IMR-90 (cell line): ENCODE results near the gene PLAAT3. TPM values are rescaled to one million over a fixed set of nuclear protein-coding genes. Genes with fewer than 3 reads are reported as not detected.

Experiments
- ATAC-seq: fragments of 200-7000 bp; cut with Tn5 transposase; 2 replicates; pipeline ENCODE4 v1.9.1; 2020; ENCODE audit warnings: low read depth, mild to moderate bottlenecking, moderate library complexity
- BruUV-seq: library from RNA; stranded (reverse); fragments of 400-500 nt; replicated peaks from 2 replicates; lab custom pipeline; 2021; lab: Mats Ljungman, UMichigan
- CTCF ChIA-PET: fragments of 300-600 bp; formaldehyde crosslinking; extraction: SDS; loops from one replicate; lab custom pipeline; 2021; ENCODE audit warnings: antibody characterized with exemption; lab: Yijun Ruan, JAX
- POLR2A ChIA-PET: fragments of 300-600 bp; sonication (Branson Sonifier 250); formaldehyde crosslinking; loops from one replicate; lab custom pipeline; 2022; ENCODE audit warnings: antibody characterized with exemption; ENCODE audit not compliant: unreplicated experiment; lab: Charles Lee
- DNase-seq: peaks from one replicate; pipeline ENCODE4 v3.0.0; 2013
- H2AFZ ChIP-seq: replicated peaks from 2 replicates; pipeline ENCODE3; 2013; ENCODE audit warnings: low read length, mild to moderate bottlenecking; ENCODE audit not compliant: poor library complexity
- H2AK5ac ChIP-seq: 2 replicates; pipeline ENCODE4 v1.6.1; 2013; ENCODE audit warnings: low read depth, low read length, inconsistent platforms
- H2AK9ac ChIP-seq: replicated peaks from 2 replicates; pipeline ENCODE3; 2013; ENCODE audit warnings: mild to moderate bottlenecking, low read depth, low read length, moderate library complexity; ENCODE audit not compliant: poor library complexity
- H2BK120ac ChIP-seq: 2 replicates; pipeline ENCODE4 v1.6.1; 2013; ENCODE audit warnings: low read depth, low read length, inconsistent platforms
- H2BK15ac ChIP-seq: 3 replicates; pipeline ENCODE4 v1.6.1; 2013; ENCODE audit warnings: low read depth, low read length, inconsistent platforms
- H2BK20ac ChIP-seq: 2 replicates; pipeline ENCODE4 v1.6.1; 2013; ENCODE audit warnings: low read depth, mild to moderate bottlenecking, inconsistent platforms, low read length, moderate library complexity
- H2BK5ac ChIP-seq: 2 replicates; pipeline ENCODE4 v1.6.1; 2013; ENCODE audit warnings: mild to moderate bottlenecking, low read depth, low read length, inconsistent platforms; ENCODE audit not compliant: poor library complexity, severe bottlenecking
- H3K14ac ChIP-seq: replicated peaks from 2 replicates; pipeline ENCODE4 v1.6.1; 2013; ENCODE audit warnings: low read depth, low read length, inconsistent platforms
- H3K18ac ChIP-seq: 2 replicates; pipeline ENCODE4 v1.6.1; 2013; ENCODE audit warnings: low read depth, low read length, control low read depth
- H3K23ac ChIP-seq: 2 replicates; pipeline ENCODE4 v1.6.1; 2013; ENCODE audit warnings: low read depth, low read length, inconsistent platforms
- H3K27ac ChIP-seq: 2 replicates; pipeline ENCODE4 v1.5.1; 2013; ENCODE audit warnings: mild to moderate bottlenecking, control low read depth, low read length; ENCODE audit not compliant: insufficient read depth
- H3K27me3 ChIP-seq: 2 replicates; pipeline ENCODE4 v1.6.1; 2013; ENCODE audit warnings: low read length; ENCODE audit not compliant: control insufficient read depth, insufficient read depth
- H3K36me3 ChIP-seq: 2 replicates; pipeline ENCODE4 v1.6.1; 2013; ENCODE audit warnings: low read length, mixed read lengths; ENCODE audit not compliant: control insufficient read depth, insufficient read depth
- H3K4ac ChIP-seq: 2 replicates; pipeline ENCODE4 v1.6.1; 2013; ENCODE audit warnings: low read depth, low read length, inconsistent platforms
- H3K4me1 ChIP-seq: 2 replicates; pipeline ENCODE4 v1.6.1; 2013; ENCODE audit warnings: low read length, mixed read lengths; ENCODE audit not compliant: control insufficient read depth, insufficient read depth
- H3K4me2 ChIP-seq: 2 replicates; pipeline ENCODE4 v1.6.1; 2013; ENCODE audit warnings: low read depth, mild to moderate bottlenecking, control low read depth, low read length, moderate library complexity
- H3K4me3 ChIP-seq: 2 replicates; pipeline ENCODE4 v1.5.1; 2013; ENCODE audit warnings: low read depth, mild to moderate bottlenecking, control low read depth, low read length, moderate library complexity; ENCODE audit not compliant: insufficient read depth
- H3K56ac ChIP-seq: 2 replicates; pipeline ENCODE4 v1.6.1; 2013; ENCODE audit warnings: low read length, inconsistent platforms; ENCODE audit not compliant: insufficient read depth; ENCODE audit errors: extremely low read depth
- H3K79me1 ChIP-seq, 2 experiments: 2 replicates each; pipeline ENCODE4 v1.6.1; 2013; ENCODE audit warnings: low read length in 2 of 2, inconsistent platforms in 1 of 2, low read depth in 1 of 2
- H3K9ac ChIP-seq: 2 replicates; pipeline ENCODE4 v1.6.1; 2013; ENCODE audit warnings: low read depth, low read length, control low read depth
- H3K9me1 ChIP-seq: 2 replicates; pipeline ENCODE4 v1.6.1; 2013; ENCODE audit warnings: low read length, inconsistent platforms; ENCODE audit not compliant: insufficient read depth
- H3K9me3 ChIP-seq: 2 replicates; pipeline ENCODE4 v1.6.1; 2013; ENCODE audit warnings: low read length; ENCODE audit not compliant: control insufficient read depth, insufficient read depth
- H4K20me1 ChIP-seq: 2 replicates; pipeline ENCODE4 v1.6.1; 2013; ENCODE audit warnings: low read length, inconsistent platforms; ENCODE audit not compliant: insufficient read depth
- H4K5ac ChIP-seq: 2 replicates; pipeline ENCODE4 v1.6.1; 2013; ENCODE audit warnings: mild to moderate bottlenecking, low read depth, low read length, control low read depth
- H4K8ac ChIP-seq, 2 experiments: 2 replicates each; pipeline ENCODE4 v1.6.1; 2013; ENCODE audit warnings: low read depth in 2 of 2, low read length in 2 of 2, control low read depth in 1 of 2, inconsistent platforms in 1 of 2
- H4K91ac ChIP-seq: 2 replicates; pipeline ENCODE4 v1.6.1; 2013; ENCODE audit warnings: low read depth, low read length, inconsistent platforms; ENCODE audit not compliant: insufficient read depth
- BHLHE40 ChIP-seq: fragments of 150-350 bp; IDR thresholded peaks from 2 replicates; pipeline ENCODE4 v1.6.1; 2016; ENCODE audit warnings: mild to moderate bottlenecking, low read depth, low read length
- CEBPB ChIP-seq: IDR thresholded peaks from 2 replicates; pipeline ENCODE4 v1.6.1; 2012; ENCODE audit warnings: low read depth, low read length, improper control_type of control experiment
- CHD1 ChIP-seq: IDR thresholded peaks from 2 replicates; pipeline ENCODE4 v1.6.1; 2012; ENCODE audit warnings: low read depth, low read length, improper control_type of control experiment
- FOS ChIP-seq: fragments of 150-350 bp; IDR thresholded peaks from 2 replicates; pipeline ENCODE4 v1.6.1; 2016; ENCODE audit warnings: low read depth, low read length
- MAFK ChIP-seq: IDR thresholded peaks from 2 replicates; pipeline ENCODE4 v1.6.1; 2012; ENCODE audit warnings: low read depth, low read length, improper control_type of control experiment
- MAZ ChIP-seq: IDR thresholded peaks from 2 replicates; pipeline ENCODE4 v1.6.1; 2012; ENCODE audit warnings: low read depth, mild to moderate bottlenecking, low read length, improper control_type of control experiment, moderate library complexity, borderline replicate concordance
- MXI1 ChIP-seq: IDR thresholded peaks from 2 replicates; pipeline ENCODE4 v1.6.1; 2012; ENCODE audit warnings: low read depth, mild to moderate bottlenecking, low read length, moderate library complexity, borderline replicate concordance
- NFE2L2 ChIP-seq: fragments of 150-350 bp; IDR thresholded peaks from 2 replicates; pipeline ENCODE4 v1.6.1; 2016; ENCODE audit warnings: low read depth, mild to moderate bottlenecking, low read length
- POLR2A ChIP-seq: IDR thresholded peaks from 2 replicates; pipeline ENCODE4 v1.6.1; 2012; ENCODE audit warnings: mild to moderate bottlenecking, low read depth, low read length
- RAD21 ChIP-seq: IDR thresholded peaks from 2 replicates; pipeline ENCODE4 v1.6.1; 2012; ENCODE audit warnings: low read length, improper control_type of control experiment
- RCOR1 ChIP-seq: IDR thresholded peaks from 2 replicates; pipeline ENCODE4 v1.6.1; 2012; ENCODE audit warnings: mild to moderate bottlenecking, low read length, improper control_type of control experiment; ENCODE audit not compliant: insufficient replicate concordance
- RFX5 ChIP-seq: IDR thresholded peaks from 2 replicates; pipeline ENCODE4 v1.8.0; 2012; ENCODE audit warnings: low read depth, mild to moderate bottlenecking, low read length, moderate library complexity
- SMC3 ChIP-seq: fragments of 150-350 bp; IDR thresholded peaks from 2 replicates; pipeline ENCODE4 v1.6.1; 2016; ENCODE audit warnings: low read depth, mild to moderate bottlenecking, antibody characterized with exemption, low read length, moderate library complexity
- WGBS, 2 experiments: methylation state at CpG; one replicate each; pipeline versions ENCODE4 v1.1.5 to v1.1.7; 2013; ENCODE audit warnings: missing lambda C conversion rate in 2 of 2; ENCODE audit not compliant: insufficient read length in 1 of 2; ENCODE audit errors: extremely low coverage in 2 of 2; 5-methylcytosine and 5-hydroxymethylcytosine counted together
- dilution Hi-C: fragments of 300-500 bp; cut with HindIII; formaldehyde crosslinking; loops from one replicate; pipeline ENCODE4 v1.14.3; 2018; ENCODE audit warnings: low sequenced_read_pairs; ENCODE audit not compliant: unreplicated experiment
- in situ Hi-C: fragments of 300-500 bp; cut with MboI; formaldehyde crosslinking; loops from 3 replicates; pipeline ENCODE4 v1.14.3; 2019; ENCODE audit warnings: low sequenced_read_pairs, inconsistent platforms, mixed read lengths
- intact Hi-C: fragments of 100-400 bp; cut with micrococcal nuclease; formaldehyde crosslinking; loops from 2 replicates; pipeline ENCODE4 v1.10.0; 2022
- polyA plus RNA-seq, 3 experiments: library from polyadenylated mRNA; depleted of rRNA; stranded (reverse); fragments of >200 nt; gene quantifications; 2 replicates each; pipeline ENCODE4 v1.2.3, GENCODE V29; 2012; ENCODE audit warnings: low replicate concordance in 1 of 3
- total RNA-seq: library from RNA; depleted of rRNA; stranded (reverse); fragments of >200 nt; gene quantifications from 2 replicates; pipeline ENCODE4 v1.2.3, GENCODE V29; 2012
- TF ChIP-seq, protein P1 (sequence below): fragments of 150-350 bp; IDR thresholded peaks from 2 replicates; pipeline ENCODE4 v1.6.1; 2016; ENCODE audit warnings: low read depth, mild to moderate bottlenecking, low read length, moderate library complexity, borderline replicate concordance
- TF ChIP-seq, protein P2 (sequence below): conservative IDR thresholded peaks from 2 replicates; pipeline ENCODE4 v1.5.1; 2012; ENCODE audit warnings: mild to moderate bottlenecking, low read depth, low read length, improper control_type of control experiment
- TF ChIP-seq, protein P3 (sequence below): fragments of 150-350 bp; IDR thresholded peaks from 2 replicates; pipeline ENCODE4 v1.6.1; 2017; ENCODE audit warnings: mild to moderate bottlenecking, antibody characterized with exemption, low read length, low read depth

Gene PLAAT3
- total and polyA plus RNA-seq, 2 of the 4 experiments (the other 2 are of a cell fraction), result 3.2 to 3.9 TPM

DNA sequence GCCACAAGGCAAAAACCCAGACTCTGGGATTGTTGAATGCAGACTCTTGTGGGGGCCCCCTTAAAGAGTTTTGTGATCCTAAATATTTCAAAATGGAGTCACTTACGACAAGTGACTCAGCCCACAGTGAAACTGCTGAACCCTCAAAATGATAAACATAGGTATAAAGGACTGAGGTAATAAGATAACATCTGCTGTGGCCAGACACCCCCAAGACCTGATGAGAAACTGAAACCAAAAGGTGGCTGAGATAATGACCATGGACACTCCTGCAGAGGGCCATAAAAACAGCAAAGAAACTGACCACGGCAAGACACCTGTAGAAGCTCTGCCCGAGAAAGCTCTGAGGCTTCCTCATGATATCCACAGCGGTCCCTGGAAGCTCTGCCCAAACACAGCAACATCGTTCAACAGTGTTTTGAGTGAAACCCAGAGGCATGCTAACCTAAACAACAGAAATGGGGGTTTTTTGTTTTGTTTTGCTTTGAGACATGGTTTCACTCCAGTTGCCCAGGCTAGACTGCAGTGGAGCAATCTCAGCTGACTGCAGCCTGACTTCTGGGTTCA, 79.3 kb downstream of the PLAAT3 start:
- Histone ChIP-seq H3K23ac (no peak overlapping the region), H3K9me1 (no peaks in the 10 kb centered on the region), H4K8ac (no peak overlapping the region), H3K56ac (no peak overlapping the region), H4K20me1 (no peaks in the 10 kb centered on the region), H3K4me1 (peaks cover 11% of the 10 kb centered on the region; the same call in 1 of the 2 replicates), H3K27me3 (peaks cover 4% of the 10 kb centered on the region; the same call in 1 of the 2 replicates), H3K36me3 (no peaks in the 10 kb centered on the region), H3K18ac (no peak overlapping the region), H3K9me3 (no peaks in the 10 kb centered on the region), H3K14ac (no peak overlapping the region), H2BK5ac (no peak overlapping the region), H3K4ac (no peak overlapping the region), H2BK120ac (no peak overlapping the region), H2AFZ (no peak overlapping the region), H3K4me2 (no peak overlapping the region), H3K27ac (no peak overlapping the region), H2BK20ac (no peak overlapping the region), H2BK15ac (no peak overlapping the region), H4K91ac (no peak overlapping the region), H2AK5ac (no peak overlapping the region), H3K4me3 (no peak overlapping the region), H3K79me1 (no peaks in the 10 kb centered on the region), H2AK9ac (no peak overlapping the region), H3K9ac (no peak overlapping the region), H4K5ac (no peak overlapping the region)
- DNase-seq (no peak), ATAC-seq (no peak)
- dilution Hi-C loops (no loop called here), intact Hi-C loops (no loop called here), in situ Hi-C loops (no loop called here)
- POLR2A ChIA-PET, result no interaction called here
- no CpG with 5 or more reads among the region's 5 CpGs for WGBS, 2 experiments
- TF ChIP-seq RAD21, result no peak
- TF ChIP-seq, protein P1, sequence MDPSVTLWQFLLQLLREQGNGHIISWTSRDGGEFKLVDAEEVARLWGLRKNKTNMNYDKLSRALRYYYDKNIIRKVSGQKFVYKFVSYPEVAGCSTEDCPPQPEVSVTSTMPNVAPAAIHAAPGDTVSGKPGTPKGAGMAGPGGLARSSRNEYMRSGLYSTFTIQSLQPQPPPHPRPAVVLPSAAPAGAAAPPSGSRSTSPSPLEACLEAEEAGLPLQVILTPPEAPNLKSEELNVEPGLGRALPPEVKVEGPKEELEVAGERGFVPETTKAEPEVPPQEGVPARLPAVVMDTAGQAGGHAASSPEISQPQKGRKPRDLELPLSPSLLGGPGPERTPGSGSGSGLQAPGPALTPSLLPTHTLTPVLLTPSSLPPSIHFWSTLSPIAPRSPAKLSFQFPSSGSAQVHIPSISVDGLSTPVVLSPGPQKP, result no peak
- TF ChIP-seq MAFK, result no peak
- no peak for TF ChIP-seq RFX5
- no peak for TF ChIP-seq POLR2A
- TF ChIP-seq SMC3, result no peak
- no peak for TF ChIP-seq BHLHE40
- TF ChIP-seq, protein P2, sequence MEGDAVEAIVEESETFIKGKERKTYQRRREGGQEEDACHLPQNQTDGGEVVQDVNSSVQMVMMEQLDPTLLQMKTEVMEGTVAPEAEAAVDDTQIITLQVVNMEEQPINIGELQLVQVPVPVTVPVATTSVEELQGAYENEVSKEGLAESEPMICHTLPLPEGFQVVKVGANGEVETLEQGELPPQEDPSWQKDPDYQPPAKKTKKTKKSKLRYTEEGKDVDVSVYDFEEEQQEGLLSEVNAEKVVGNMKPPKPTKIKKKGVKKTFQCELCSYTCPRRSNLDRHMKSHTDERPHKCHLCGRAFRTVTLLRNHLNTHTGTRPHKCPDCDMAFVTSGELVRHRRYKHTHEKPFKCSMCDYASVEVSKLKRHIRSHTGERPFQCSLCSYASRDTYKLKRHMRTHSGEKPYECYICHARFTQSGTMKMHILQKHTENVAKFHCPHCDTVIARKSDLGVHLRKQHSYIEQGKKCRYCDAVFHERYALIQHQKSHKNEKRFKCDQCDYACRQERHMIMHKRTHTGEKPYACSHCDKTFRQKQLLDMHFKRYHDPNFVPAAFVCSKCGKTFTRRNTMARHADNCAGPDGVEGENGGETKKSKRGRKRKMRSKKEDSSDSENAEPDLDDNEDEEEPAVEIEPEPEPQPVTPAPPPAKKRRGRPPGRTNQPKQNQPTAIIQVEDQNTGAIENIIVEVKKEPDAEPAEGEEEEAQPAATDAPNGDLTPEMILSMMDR, result no peak
- TF ChIP-seq MAZ, result no peak
- TF ChIP-seq NFE2L2, result no peak
- no peak for TF ChIP-seq RCOR1
- no peak for TF ChIP-seq CEBPB
- TF ChIP-seq MXI1, result no peak
- TF ChIP-seq CHD1, result no peak
- TF ChIP-seq FOS, result no peak
- TF ChIP-seq, protein P3, sequence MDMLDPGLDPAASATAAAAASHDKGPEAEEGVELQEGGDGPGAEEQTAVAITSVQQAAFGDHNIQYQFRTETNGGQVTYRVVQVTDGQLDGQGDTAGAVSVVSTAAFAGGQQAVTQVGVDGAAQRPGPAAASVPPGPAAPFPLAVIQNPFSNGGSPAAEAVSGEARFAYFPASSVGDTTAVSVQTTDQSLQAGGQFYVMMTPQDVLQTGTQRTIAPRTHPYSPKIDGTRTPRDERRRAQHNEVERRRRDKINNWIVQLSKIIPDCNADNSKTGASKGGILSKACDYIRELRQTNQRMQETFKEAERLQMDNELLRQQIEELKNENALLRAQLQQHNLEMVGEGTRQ, result no peak
- CTCF ChIA-PET, result no interaction called here
- BruUV-seq, result no TSS peak
